WTC11 (cell line): ENCODE data around the gene OSMR.

Source experiments
- ELF4 ChIP-seq: sonication (generic); formaldehyde crosslinking; IDR thresholded peaks from 2 replicates; pipeline ENCODE4 v1.8.1; 2022; ENCODE audit warnings: low read depth, mild to moderate bottlenecking, moderate library complexity, missing genetic modification reagents
- MAX ChIP-seq: sonication (generic); formaldehyde crosslinking; IDR thresholded peaks from 2 replicates; pipeline ENCODE4 v1.8.0; 2022; ENCODE audit warnings: mild to moderate bottlenecking, missing genetic modification reagents
- NR3C1 ChIP-seq: sonication (generic); formaldehyde crosslinking; conservative IDR thresholded peaks from 2 replicates; pipeline ENCODE4 v1.8.1; 2023; ENCODE audit warnings: low read depth, mild to moderate bottlenecking, missing genetic modification reagents
- ZNF416 ChIP-seq: fragments of 250-450 bp; sonication (Bioruptor Pico); IDR thresholded peaks from 2 replicates; pipeline ENCODE4 v1.9.0; 2021; ENCODE audit warnings: mild to moderate bottlenecking, inconsistent platforms

- no peak for TF ChIP-seq ZNF416
- TF ChIP-seq NR3C1 (CRISPR knock-in tag): no peak
- TF ChIP-seq MAX (CRISPR knock-in tag): no peak
- TF ChIP-seq ELF4 (CRISPR knock-in tag): no peak
These were observed 93.2 kb downstream of the OSMR start for GRCh38 chr5:38938973-38939372.
